Measurements from ENCODE around the gene PSTPIP2.

PSTPIP2 gene

DNA sequence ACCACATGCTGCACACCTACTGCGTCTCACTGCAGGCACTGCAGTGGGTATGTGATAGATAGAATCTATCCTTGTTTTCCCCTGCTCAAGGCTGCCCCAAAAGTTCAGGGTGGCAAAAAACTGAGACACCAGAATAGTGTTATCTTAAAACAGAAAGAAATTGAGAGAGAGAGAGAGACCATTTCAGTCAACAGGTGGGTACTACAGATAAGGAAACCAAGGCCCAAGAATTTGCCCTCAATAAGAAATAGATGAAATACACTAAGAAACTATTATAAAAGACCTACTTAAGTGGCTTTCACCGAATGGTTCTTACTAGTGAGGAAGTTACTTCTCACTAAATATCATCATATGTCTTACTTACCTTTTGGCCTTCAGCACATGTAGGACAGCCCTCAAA, 132.8 kb downstream of the PSTPIP2 start:
- H3K9me3 Mint-ChIP-seq: no peaks in the 10 kb centered on the region
- H3K36me3 Mint-ChIP-seq (ENCODE audit: low read depth): peaks cover 93% of the 10 kb centered on the region
- H3K27me3 Mint-ChIP-seq: no peaks in the 10 kb centered on the region
- intact Hi-C loops (cut with micrococcal nuclease): no loop called here
- no peak overlapping the region for H3K27ac Mint-ChIP-seq
- H3K4me3 Mint-ChIP-seq: no peak overlapping the region
- no peaks in the 10 kb centered on the region for H3K4me1 Mint-ChIP-seq (ENCODE audit: low read depth)

DNA sequence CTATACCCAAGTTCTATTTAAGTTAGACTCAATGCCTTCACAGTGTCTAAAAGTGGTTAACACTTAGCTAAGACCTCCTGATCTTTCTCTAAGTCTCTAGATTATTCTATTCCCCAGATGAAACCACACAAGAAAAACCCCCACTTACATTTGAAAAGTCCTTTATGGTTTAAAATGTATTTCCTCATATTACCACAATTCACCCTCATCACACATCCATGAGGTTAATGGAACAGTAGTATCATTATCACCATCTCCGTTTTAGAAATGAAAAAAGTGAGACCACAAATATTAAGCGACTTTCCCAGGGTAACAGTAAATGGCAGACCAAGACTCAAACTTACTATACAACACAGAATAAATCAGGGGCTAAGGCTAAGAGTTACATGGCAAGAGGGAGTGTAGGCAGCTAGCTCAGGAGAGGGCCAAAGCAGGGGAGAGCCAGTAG, 133.5 kb downstream of the PSTPIP2 start:
- no peaks in the 10 kb centered on the region for H3K9me3 Mint-ChIP-seq
- no peak overlapping the region for H3K4me3 Mint-ChIP-seq
- H3K4me1 Mint-ChIP-seq (ENCODE audit: low read depth): no peaks in the 10 kb centered on the region
- no peak overlapping the region for H3K27ac Mint-ChIP-seq
- intact Hi-C loops (cut with micrococcal nuclease): no loop called here
- peaks cover 93% of the 10 kb centered on the region for H3K36me3 Mint-ChIP-seq (ENCODE audit: low read depth)
- no peaks in the 10 kb centered on the region for H3K27me3 Mint-ChIP-seq

DNA sequence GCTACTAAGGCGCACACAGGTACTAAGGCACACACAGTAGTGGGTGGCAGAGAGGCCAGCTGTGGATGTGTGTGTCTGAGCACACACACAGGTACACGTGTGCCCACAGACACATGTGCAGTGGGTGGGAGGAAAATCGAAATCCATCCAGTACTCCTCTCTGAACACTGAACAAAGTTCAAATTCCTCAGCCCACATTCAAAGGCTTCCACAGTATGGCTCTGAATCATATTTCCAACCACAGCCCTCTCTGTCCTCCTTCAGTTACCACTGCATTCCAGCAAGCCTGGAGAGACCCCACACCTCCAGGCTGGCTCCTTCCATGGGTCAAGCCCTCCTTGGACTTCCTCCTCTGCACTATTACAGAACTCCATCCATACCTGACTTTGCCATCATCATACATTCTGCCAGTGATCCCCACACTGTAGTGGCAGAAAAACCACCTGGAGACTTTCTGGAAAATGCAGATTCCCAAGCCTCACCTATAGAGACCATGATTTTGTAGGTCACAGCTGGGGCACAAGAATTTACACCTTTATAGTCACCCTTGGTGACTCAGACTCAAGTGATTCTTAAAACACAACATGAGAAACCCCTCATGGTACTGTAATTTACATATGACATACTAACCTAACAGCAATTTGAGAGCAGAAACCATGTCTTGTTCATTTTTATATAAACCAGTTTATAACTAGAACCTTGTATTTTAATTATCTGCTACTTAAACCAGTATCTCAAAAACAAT, 136.3 kb downstream of the PSTPIP2 start:
- intact Hi-C loops (cut with micrococcal nuclease): no loop called here
- H3K36me3 Mint-ChIP-seq (ENCODE audit: low read depth): peaks cover 89% of the 10 kb centered on the region
- H3K9me3 Mint-ChIP-seq: no peaks in the 10 kb centered on the region
- no peak overlapping the region for H3K4me3 Mint-ChIP-seq
- no peak overlapping the region for H3K27ac Mint-ChIP-seq
- no peaks in the 10 kb centered on the region for H3K4me1 Mint-ChIP-seq (ENCODE audit: low read depth)
- no peaks in the 10 kb centered on the region for H3K27me3 Mint-ChIP-seq
